KMS-11 (cell line): ENCODE measurements around the gene OR6X1.
"Not testable (repeated sequence)": the region's sequence is repeated elsewhere in the genome, so short reads cannot be mapped to it uniquely, and the experiment has no call there.

Experiments used
- H2AFZ ChIP-seq: fragments of 200-600 bp; sonication (generic); 2 replicates; pipeline ENCODE4 v1.6.1; 2016; ENCODE audit warnings: antibody characterized with exemption, mixed run types, low read depth
- H3K27ac ChIP-seq: fragments of 200-600 bp; sonication (generic); 2 replicates; pipeline ENCODE4 v1.6.1; 2016; ENCODE audit warnings: mild to moderate bottlenecking, mixed run types
- H3K27me3 ChIP-seq: fragments of 200-600 bp; sonication (generic); 2 replicates; pipeline ENCODE4 v1.6.1; 2017; ENCODE audit warnings: mild to moderate bottlenecking, low read depth, mixed run types, moderate library complexity; ENCODE audit not compliant: insufficient read depth
- H3K36me3 ChIP-seq: fragments of 200-600 bp; sonication (generic); 2 replicates; pipeline ENCODE4 v1.6.1; 2017; ENCODE audit warnings: mild to moderate bottlenecking, mixed run types; ENCODE audit not compliant: insufficient read depth
- H3K4me1 ChIP-seq: fragments of 200-600 bp; sonication (generic); 2 replicates; pipeline ENCODE4 v1.6.1; 2016; ENCODE audit warnings: mild to moderate bottlenecking, low read depth, mixed run types; ENCODE audit not compliant: poor library complexity, severe bottlenecking
- H3K4me2 ChIP-seq: fragments of 200-600 bp; sonication (generic); 2 replicates; pipeline ENCODE4 v1.7.0; 2016; ENCODE audit warnings: mild to moderate bottlenecking, mixed run types
- H3K4me3 ChIP-seq: fragments of 200-600 bp; sonication (generic); IDR thresholded peaks from 2 replicates; pipeline ENCODE4 v1.6.1; 2017; ENCODE audit warnings: low read depth, low read length, mixed read lengths; ENCODE audit not compliant: insufficient read depth
- H3K79me2 ChIP-seq: fragments of 200-600 bp; sonication (generic); 2 replicates; pipeline ENCODE4 v1.6.1; 2016; ENCODE audit warnings: low read depth, mixed run types; ENCODE audit not compliant: insufficient read depth
- H3K9ac ChIP-seq: fragments of 200-600 bp; sonication (generic); 2 replicates; pipeline ENCODE4 v1.6.1; 2016; ENCODE audit warnings: mild to moderate bottlenecking, mixed run types
- H4K20me1 ChIP-seq: fragments of 200-600 bp; sonication (generic); 2 replicates; pipeline ENCODE4 v1.6.1; 2016; ENCODE audit warnings: mild to moderate bottlenecking, mixed run types; ENCODE audit not compliant: insufficient read depth
- CTCF ChIP-seq: fragments of 200-600 bp; sonication (generic); conservative IDR thresholded peaks from 2 replicates; pipeline ENCODE4 v1.6.1; 2017; ENCODE audit warnings: low read depth, mild to moderate bottlenecking, antibody characterized with exemption, low read length, moderate library complexity, mixed read lengths

OR6X1 gene

GRCh38 chr11:123755344-123755743 is 1.0 kb upstream of the OR6X1 start:
- H2AFZ ChIP-seq, result no peak overlapping the region

GRCh38 chr11:123753110-123753509 is 1.2 kb downstream of the OR6X1 start:
- no peak overlapping the region for H3K4me2 ChIP-seq
- H3K4me3 ChIP-seq, result no peak overlapping the region
- H3K27me3 ChIP-seq, result no peaks in the 10 kb centered on the region
- H3K4me1 ChIP-seq, result no peaks in the 10 kb centered on the region
- H4K20me1 ChIP-seq, result no peaks in the 10 kb centered on the region
- H2AFZ ChIP-seq, result no peak overlapping the region
- H3K9ac ChIP-seq, result no peak overlapping the region
- TF ChIP-seq CTCF, result no peak
- no peaks in the 10 kb centered on the region for H3K36me3 ChIP-seq
- no peak overlapping the region for H3K27ac ChIP-seq
- H3K79me2 ChIP-seq, result no peaks in the 10 kb centered on the region

More at GRCh38 chr11:123755344-123755743, 1.0 kb upstream of the OR6X1 start:
- Histone ChIP-seq H3K27me3 (no peaks in the 10 kb centered on the region), H3K27ac (no peak overlapping the region), H3K36me3 (no peaks in the 10 kb centered on the region), H3K4me1 (no peaks in the 10 kb centered on the region), H4K20me1 (no peaks in the 10 kb centered on the region), H3K9ac (no peak overlapping the region), H3K4me2 (no peak overlapping the region), H3K79me2 (no peaks in the 10 kb centered on the region), H3K4me3 (no peak overlapping the region)
- no peak for TF ChIP-seq CTCF

GRCh38 chr11:123751781-123752180 is 2.5 kb downstream of the OR6X1 start:
- TF ChIP-seq CTCF, result no peak

GRCh38 chr11:123748349-123748748 is 6.0 kb downstream of the OR6X1 start:
- H2AFZ ChIP-seq, H3K27me3 ChIP-seq, H3K4me3 ChIP-seq: not testable (repeated sequence)

More at GRCh38 chr11:123751781-123752180, 2.5 kb downstream of the OR6X1 start:
- Histone ChIP-seq H3K4me3 (no peak overlapping the region), H3K9ac (no peak overlapping the region), H3K4me1 (no peaks in the 10 kb centered on the region), H3K27me3 (no peaks in the 10 kb centered on the region), H4K20me1 (no peaks in the 10 kb centered on the region), H2AFZ (no peak overlapping the region), H3K27ac (no peak overlapping the region), H3K4me2 (no peak overlapping the region), H3K36me3 (no peaks in the 10 kb centered on the region), H3K79me2 (no peaks in the 10 kb centered on the region)

GRCh38 chr11:123745764-123746451 is 8.4 kb downstream of the OR6X1 start:
- Histone ChIP-seq H3K4me2 (no peak overlapping the region), H4K20me1 (no peaks in the 10 kb centered on the region), H3K9ac (no peak overlapping the region), H3K36me3 (no peaks in the 10 kb centered on the region), H3K4me1 (peaks cover 6% of the 10 kb centered on the region), H3K4me3 (no peak overlapping the region), H3K79me2 (peaks cover 2% of the 10 kb centered on the region; the same call in 1 of the 2 replicates), H2AFZ (no peak overlapping the region), H3K27me3 (no peaks in the 10 kb centered on the region), H3K27ac (no peak overlapping the region)
- no peak for TF ChIP-seq CTCF

More at GRCh38 chr11:123748349-123748748, 6.0 kb downstream of the OR6X1 start:
- not testable (repeated sequence) for H3K36me3 ChIP-seq, H3K4me2 ChIP-seq, H3K9ac ChIP-seq, H3K4me1 ChIP-seq, H3K79me2 ChIP-seq, H4K20me1 ChIP-seq, H3K27ac ChIP-seq
